Peyer's patch (tissue), 4 donors: ENCODE measurements around the gene C1QL2.

ENCODE experiments used
- CTCF ChIP-seq, 6 experiments: fragments of 450-650 bp in 4 of 6; fragments of 200-600 bp in 2 of 6; sonication (generic) in 1 of 6; IDR thresholded peaks; one replicate each; pipeline ENCODE4 v1.5.1; 2017 to 2019; ENCODE audit warnings: antibody characterized with exemption in 6 of 6, mild to moderate bottlenecking in 3 of 6, moderate library complexity in 1 of 6
- POLR2A ChIP-seq, 2 donors: fragments of 450-650 bp; IDR thresholded peaks; one replicate each; pipeline ENCODE4 v1.5.1; 2017; ENCODE audit warnings: antibody characterized with exemption in 2 of 2, mild to moderate bottlenecking in 2 of 2, moderate library complexity in 2 of 2

- TF ChIP-seq CTCF (IDR thresholded peaks at IDR 0.05) (no peak), POLR2A (IDR thresholded peaks at IDR 0.05) (no peak)
Observed at GRCh38 chr2:119116411-119117295, 41.9 kb downstream of the C1QL2 start.
